MCF 10A (cell line): Measurements from ENCODE around the gene BASP1. TPM values are rescaled to one million over a fixed set of nuclear protein-coding genes. Genes with fewer than 3 reads are reported as not detected.

Experiments
- BruUV-seq: library from RNA; stranded (reverse); fragments of 400-500 nt; replicated peaks from 2 replicates; lab custom pipeline; 2021; lab: Mats Ljungman, UMichigan
- CTCF ChIA-PET: fragments of 300-600 bp; sonication (Branson Sonifier 250); formaldehyde crosslinking; extraction: SDS; loops from one replicate; lab custom pipeline; 2021; ENCODE audit warnings: antibody characterized with exemption, inconsistent platforms; lab: Yijun Ruan, JAX
- POLR2A ChIA-PET: fragments of 300-600, 350-650 bp; sonication (Branson Sonifier 250); formaldehyde crosslinking; extraction: SDS; loops from one replicate; lab custom pipeline; 2020; ENCODE audit warnings: antibody characterized with exemption, inconsistent platforms; lab: Yijun Ruan, JAX
- DNase-seq: peaks from one replicate; pipeline ENCODE4 v3.0.0-alpha.2; 2018; ENCODE audit not compliant: unreplicated experiment
- H3K27ac Mint-ChIP-seq: one replicate; pipeline ENCODE4 v1.8.0; 2022; ENCODE audit warnings: mild to moderate bottlenecking, low read depth, mixed read lengths; ENCODE audit not compliant: unreplicated experiment
- H3K27me3 Mint-ChIP-seq: one replicate; pipeline ENCODE4 v1.8.0; 2022; ENCODE audit warnings: mixed read lengths; ENCODE audit not compliant: insufficient read depth, unreplicated experiment
- H3K36me3 Mint-ChIP-seq: one replicate; pipeline ENCODE4 v1.8.0; 2022; ENCODE audit warnings: mild to moderate bottlenecking, moderate library complexity, mixed read lengths; ENCODE audit not compliant: insufficient read depth, unreplicated experiment
- H3K4me1 Mint-ChIP-seq: one replicate; pipeline ENCODE4 v1.8.0; 2022; ENCODE audit warnings: mixed read lengths; ENCODE audit not compliant: insufficient read depth, unreplicated experiment
- H3K4me3 Mint-ChIP-seq: one replicate; pipeline ENCODE4 v1.8.0; 2022; ENCODE audit warnings: mild to moderate bottlenecking, moderate library complexity, mixed read lengths; ENCODE audit not compliant: unreplicated experiment
- H3K9me3 Mint-ChIP-seq: one replicate; pipeline ENCODE4 v1.8.0; 2022; ENCODE audit warnings: mixed read lengths; ENCODE audit not compliant: unreplicated experiment
- intact Hi-C: fragments of 100-400 bp; cut with micrococcal nuclease; formaldehyde crosslinking; loops from 2 replicates; pipeline ENCODE4 v1.14.1; 2022
- total RNA-seq: library from RNA; stranded (reverse); gene quantifications from 2 replicates; pipeline ENCODE4 v1.2.3, GENCODE V29; 2022
- TF ChIP-seq, protein P1 (sequence below): fragments of 200-600 bp; IDR thresholded peaks from one replicate; pipeline ENCODE4 v1.8.0; 2022; ENCODE audit warnings: antibody characterized with exemption, mild to moderate bottlenecking; ENCODE audit not compliant: unreplicated experiment

Gene BASP1
- total RNA-seq, 1 experiment from 2014 or later, result 84.5 TPM

GRCh38 chr5:17232405-17232804 is 15.0 kb downstream of the BASP1 start:
- intact Hi-C loops, result no loop called here
- H3K9me3 Mint-ChIP-seq, result no peaks in the 10 kb centered on the region
- no TSS peak for BruUV-seq
- no peak overlapping the region for H3K27ac Mint-ChIP-seq
- H3K36me3 Mint-ChIP-seq, result peaks cover 21% of the 10 kb centered on the region
- H3K4me3 Mint-ChIP-seq, result no peak overlapping the region
- DNase-seq, result no peak
- no peaks in the 10 kb centered on the region for H3K27me3 Mint-ChIP-seq
- POLR2A ChIA-PET, result interaction anchor here (1.0 kb wide), 1 partner anchor 17 kb away, joined by 3 read pairs; no protein-coding TSS in a partner anchor
- peaks cover 33% of the 10 kb centered on the region for H3K4me1 Mint-ChIP-seq
- CTCF ChIA-PET, result interaction anchor here (0.7 to 1.6 kb wide), 3 partner anchors 17 to 1234 kb away, joined by 3 to 5 read pairs (median 3); no protein-coding TSS in a partner anchor
- TF ChIP-seq, protein P1, sequence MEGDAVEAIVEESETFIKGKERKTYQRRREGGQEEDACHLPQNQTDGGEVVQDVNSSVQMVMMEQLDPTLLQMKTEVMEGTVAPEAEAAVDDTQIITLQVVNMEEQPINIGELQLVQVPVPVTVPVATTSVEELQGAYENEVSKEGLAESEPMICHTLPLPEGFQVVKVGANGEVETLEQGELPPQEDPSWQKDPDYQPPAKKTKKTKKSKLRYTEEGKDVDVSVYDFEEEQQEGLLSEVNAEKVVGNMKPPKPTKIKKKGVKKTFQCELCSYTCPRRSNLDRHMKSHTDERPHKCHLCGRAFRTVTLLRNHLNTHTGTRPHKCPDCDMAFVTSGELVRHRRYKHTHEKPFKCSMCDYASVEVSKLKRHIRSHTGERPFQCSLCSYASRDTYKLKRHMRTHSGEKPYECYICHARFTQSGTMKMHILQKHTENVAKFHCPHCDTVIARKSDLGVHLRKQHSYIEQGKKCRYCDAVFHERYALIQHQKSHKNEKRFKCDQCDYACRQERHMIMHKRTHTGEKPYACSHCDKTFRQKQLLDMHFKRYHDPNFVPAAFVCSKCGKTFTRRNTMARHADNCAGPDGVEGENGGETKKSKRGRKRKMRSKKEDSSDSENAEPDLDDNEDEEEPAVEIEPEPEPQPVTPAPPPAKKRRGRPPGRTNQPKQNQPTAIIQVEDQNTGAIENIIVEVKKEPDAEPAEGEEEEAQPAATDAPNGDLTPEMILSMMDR, result no peak

GRCh38 chr5:17233488-17233887 is 16.1 kb downstream of the BASP1 start:
- no peak overlapping the region for H3K4me3 Mint-ChIP-seq
- H3K27me3 Mint-ChIP-seq, result no peaks in the 10 kb centered on the region
- no TSS peak for BruUV-seq
- peaks cover 32% of the 10 kb centered on the region for H3K4me1 Mint-ChIP-seq
- peaks cover 21% of the 10 kb centered on the region for H3K36me3 Mint-ChIP-seq
- no peaks in the 10 kb centered on the region for H3K9me3 Mint-ChIP-seq
- intact Hi-C loops, result no loop called here
- peak overlapping the region; percentile 31 for H3K27ac Mint-ChIP-seq
- ChIA-PET POLR2A (interaction anchor here (1.0 kb wide), 1 partner anchor 16 kb away, joined by 3 read pairs; no protein-coding TSS in a partner anchor), CTCF (interaction anchor here (0.7 kb wide), 1 partner anchor 506 kb away, joined by 3 read pairs; no protein-coding TSS in a partner anchor)
- no peak for DNase-seq
- TF ChIP-seq, protein P1, result no peak

GRCh38 chr5:17234374-17234773 is 16.9 kb downstream of the BASP1 start:
- DNase-seq, result no peak
- peaks cover 21% of the 10 kb centered on the region for H3K36me3 Mint-ChIP-seq
- CTCF ChIA-PET, result interaction anchor here (0.6 to 1.6 kb wide), 2 partner anchors 18 to 599 kb away, joined by 3 to 5 read pairs; no protein-coding TSS in a partner anchor
- intact Hi-C loops, result no loop called here
- no peak overlapping the region for H3K4me3 Mint-ChIP-seq
- POLR2A ChIA-PET, result interaction anchor here (0.7 kb wide), 1 partner anchor 101 kb away, joined by 4 read pairs; no protein-coding TSS in a partner anchor
- TF ChIP-seq, protein P1, result no peak
- no TSS peak for BruUV-seq
- H3K4me1 Mint-ChIP-seq, result peaks cover 29% of the 10 kb centered on the region
- peak overlapping the region; percentile 23 for H3K27ac Mint-ChIP-seq
- H3K9me3 Mint-ChIP-seq, result no peaks in the 10 kb centered on the region
- H3K27me3 Mint-ChIP-seq, result no peaks in the 10 kb centered on the region

GRCh38 chr5:17235731-17236330 is 18.4 kb downstream of the BASP1 start:
- CTCF ChIA-PET, result interaction anchor here (0.6 to 1.6 kb wide), 3 partner anchors 19 to 973 kb away, joined by 3 to 5 read pairs (median 4); no protein-coding TSS in a partner anchor
- H3K36me3 Mint-ChIP-seq, result peaks cover 15% of the 10 kb centered on the region
- intact Hi-C loops, result no loop called here
- peaks cover 28% of the 10 kb centered on the region for H3K4me1 Mint-ChIP-seq
- no peak overlapping the region for H3K27ac Mint-ChIP-seq
- POLR2A ChIA-PET, result interaction anchor here (0.7 to 0.9 kb wide), 2 partner anchors 10 to 12 kb away, joined by 3 read pairs; no protein-coding TSS in a partner anchor
- no peaks in the 10 kb centered on the region for H3K27me3 Mint-ChIP-seq
- no peaks in the 10 kb centered on the region for H3K9me3 Mint-ChIP-seq
- no peak for DNase-seq
- TF ChIP-seq, protein P1, result no peak
- H3K4me3 Mint-ChIP-seq, result no peak overlapping the region
- BruUV-seq, result no TSS peak
